Fibroblast of the conjunctiva (primary cell): ENCODE results near the gene NMRK2.
"Not testable (repeated sequence)": the region's sequence is repeated elsewhere in the genome, so short reads cannot be mapped to it uniquely, and the experiment has no call there.

Experiments
- DNase-seq: peaks from one replicate; pipeline ENCODE4 v3.0.0-alpha.2; 2010; ENCODE audit warnings: low read depth

The NMRK2 gene

GRCh38 chr19:3932931-3933810 lies at the start of gene NMRK2:
TSS of gene NMRK2 (plus strand) at chr19:3933069. CDS start at chr19:3933672, 603 bp downstream.
- DNase-seq: no peak

- DNase-seq: no peak
Observed at GRCh38 chr19:3890591-3890990, 42.3 kb upstream of the NMRK2 start.

- DNase-seq: no peak
Observed at GRCh38 chr19:3893509-3894179, 39.2 kb upstream of the NMRK2 start.

- DNase-seq: not testable (repeated sequence)
Observed at GRCh38 chr19:3894959-3895358, 37.9 kb upstream of the NMRK2 start.

- DNase-seq: no peak
Observed at GRCh38 chr19:3895788-3896187, 37.1 kb upstream of the NMRK2 start.

- DNase-seq: no peak
Observed at GRCh38 chr19:3897936-3898335, 34.9 kb upstream of the NMRK2 start.

- DNase-seq: no peak
Observed at GRCh38 chr19:3898426-3898825, 34.4 kb upstream of the NMRK2 start.

GRCh38 chr19:3899531-3900294 lies 33.2 kb upstream of the NMRK2 start:
- DNase-seq: no peak

GRCh38 chr19:3902317-3902973 lies 30.4 kb upstream of the NMRK2 start:
- no peak for DNase-seq

- no peak for DNase-seq
Observed at GRCh38 chr19:3904233-3904632, 28.6 kb upstream of the NMRK2 start.

GRCh38 chr19:3907626-3908265 lies 25.1 kb upstream of the NMRK2 start:
- DNase-seq: no peak

- DNase-seq: no peak
Observed at GRCh38 chr19:3908266-3909054, 24.4 kb upstream of the NMRK2 start.

- DNase-seq: no peak
Observed at GRCh38 chr19:3910105-3910504, 22.8 kb upstream of the NMRK2 start.

- no peak for DNase-seq
Observed at GRCh38 chr19:3914199-3914598, 18.7 kb upstream of the NMRK2 start.

GRCh38 chr19:3916033-3916432 lies 16.8 kb upstream of the NMRK2 start:
- no peak for DNase-seq

- no peak for DNase-seq
Observed at GRCh38 chr19:3919793-3920192, 13.1 kb upstream of the NMRK2 start.

- DNase-seq: no peak
Observed at GRCh38 chr19:3923096-3923758, 9.6 kb upstream of the NMRK2 start.

- DNase-seq: no peak
Observed at GRCh38 chr19:3923912-3924311, 9.0 kb upstream of the NMRK2 start.

GRCh38 chr19:3931041-3931440 lies 1.8 kb upstream of the NMRK2 start:
- DNase-seq: no peak
